Measurements from ENCODE around the gene CTXND2. TPM values are rescaled to one million over a fixed set of nuclear protein-coding genes. Genes with fewer than 3 reads are reported as not detected.
"Not testable (repeated sequence)": the region's sequence is repeated elsewhere in the genome, so short reads cannot be mapped to it uniquely, and the experiment has no call there.

Gene CTXND2
- total RNA-seq, 1 donor from 2014 or later = not detected

DNA sequence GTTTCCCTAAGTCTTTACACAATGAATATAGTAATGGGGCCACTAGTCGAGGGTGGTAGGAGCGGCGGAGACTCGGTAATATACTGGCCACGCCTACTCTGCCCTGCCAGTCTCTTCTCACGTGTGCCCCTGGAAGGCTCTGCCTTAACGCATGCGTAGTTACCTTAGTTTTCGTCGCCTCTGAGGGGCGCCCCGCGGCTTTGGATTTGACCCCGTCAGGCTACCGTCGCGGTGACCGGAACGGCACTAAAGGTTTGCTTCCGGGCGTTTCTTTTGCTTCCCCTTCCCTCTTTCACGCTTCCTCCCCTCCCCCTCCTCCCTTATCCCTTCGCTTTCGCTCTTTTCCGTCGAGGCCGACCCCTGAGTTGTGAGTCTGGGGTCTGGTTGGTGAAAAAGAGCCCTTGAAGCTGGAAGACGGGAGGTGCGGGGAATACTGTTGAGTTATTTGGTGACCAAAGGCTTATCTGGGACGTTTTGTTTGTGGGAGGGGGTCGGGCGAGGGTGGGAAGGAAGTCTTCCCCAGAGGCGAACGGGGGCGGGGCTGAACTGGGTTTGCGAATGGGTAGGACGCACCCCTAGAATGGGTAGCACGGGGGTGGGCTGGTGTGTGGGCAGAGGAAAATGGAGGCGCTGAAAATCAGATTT lies 39.3 kb downstream of the CTXND2 start, which contains the start of gene SETDB1:
TSS of gene SETDB1 (plus strand) at position 267 of the 645 bp plus-strand sequence. CDS start 1,352 bp downstream, outside the sequence.
- Histone ChIP-seq H3K36me3 (peaks cover 36% of the 10 kb centered on the region), H3K4me3 (peak within 1 kb of the TSS; percentile 86), H3K9me3 (replicated peaks) (peaks cover 5% of the 10 kb centered on the region), H3K4me1 (peaks cover 18% of the 10 kb centered on the region), H3K27ac (replicated peaks) (peak within 1 kb of the TSS; percentile 87), H3K27me3 (ENCODE audit: low read depth) (no peaks in the 10 kb centered on the region)
- intact Hi-C loops (cut with micrococcal nuclease) = no loop called here
- peak; percentile 94 for DNase-seq
- TF ChIP-seq, protein P1, sequence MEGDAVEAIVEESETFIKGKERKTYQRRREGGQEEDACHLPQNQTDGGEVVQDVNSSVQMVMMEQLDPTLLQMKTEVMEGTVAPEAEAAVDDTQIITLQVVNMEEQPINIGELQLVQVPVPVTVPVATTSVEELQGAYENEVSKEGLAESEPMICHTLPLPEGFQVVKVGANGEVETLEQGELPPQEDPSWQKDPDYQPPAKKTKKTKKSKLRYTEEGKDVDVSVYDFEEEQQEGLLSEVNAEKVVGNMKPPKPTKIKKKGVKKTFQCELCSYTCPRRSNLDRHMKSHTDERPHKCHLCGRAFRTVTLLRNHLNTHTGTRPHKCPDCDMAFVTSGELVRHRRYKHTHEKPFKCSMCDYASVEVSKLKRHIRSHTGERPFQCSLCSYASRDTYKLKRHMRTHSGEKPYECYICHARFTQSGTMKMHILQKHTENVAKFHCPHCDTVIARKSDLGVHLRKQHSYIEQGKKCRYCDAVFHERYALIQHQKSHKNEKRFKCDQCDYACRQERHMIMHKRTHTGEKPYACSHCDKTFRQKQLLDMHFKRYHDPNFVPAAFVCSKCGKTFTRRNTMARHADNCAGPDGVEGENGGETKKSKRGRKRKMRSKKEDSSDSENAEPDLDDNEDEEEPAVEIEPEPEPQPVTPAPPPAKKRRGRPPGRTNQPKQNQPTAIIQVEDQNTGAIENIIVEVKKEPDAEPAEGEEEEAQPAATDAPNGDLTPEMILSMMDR (IDR thresholded peaks at IDR 0.05; ENCODE audit: borderline replicate concordance) = no peak

DNA sequence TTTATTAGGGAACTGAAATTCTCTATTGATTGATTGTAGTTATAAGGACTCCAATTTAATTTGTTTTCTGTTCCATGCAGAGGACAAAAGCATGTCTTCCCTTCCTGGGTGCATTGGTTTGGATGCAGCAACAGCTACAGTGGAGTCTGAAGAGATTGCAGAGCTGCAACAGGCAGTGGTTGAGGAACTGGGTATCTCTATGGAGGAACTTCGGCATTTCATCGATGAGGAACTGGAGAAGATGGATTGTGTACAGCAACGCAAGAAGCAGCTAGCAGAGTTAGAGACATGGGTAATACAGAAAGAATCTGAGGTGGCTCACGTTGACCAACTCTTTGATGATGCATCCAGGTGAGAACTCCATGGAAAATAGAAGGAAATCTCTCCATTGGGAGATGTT lies 40.7 kb downstream of the CTXND2 start:
- Histone ChIP-seq H3K4me1 (peaks cover 18% of the 10 kb centered on the region), H3K9me3 (replicated peaks) (peaks cover 16% of the 10 kb centered on the region), H3K27ac (replicated peaks) (no peak overlapping the region), H3K36me3 (peaks cover 51% of the 10 kb centered on the region), H3K4me3 (peak overlapping the region; percentile 86), H3K27me3 (ENCODE audit: low read depth) (no peaks in the 10 kb centered on the region)
- intact Hi-C loops (cut with micrococcal nuclease) = no loop called here
- TF ChIP-seq, protein P1 (IDR thresholded peaks at IDR 0.05; ENCODE audit: borderline replicate concordance) = no peak
- DNase-seq = no peak

DNA sequence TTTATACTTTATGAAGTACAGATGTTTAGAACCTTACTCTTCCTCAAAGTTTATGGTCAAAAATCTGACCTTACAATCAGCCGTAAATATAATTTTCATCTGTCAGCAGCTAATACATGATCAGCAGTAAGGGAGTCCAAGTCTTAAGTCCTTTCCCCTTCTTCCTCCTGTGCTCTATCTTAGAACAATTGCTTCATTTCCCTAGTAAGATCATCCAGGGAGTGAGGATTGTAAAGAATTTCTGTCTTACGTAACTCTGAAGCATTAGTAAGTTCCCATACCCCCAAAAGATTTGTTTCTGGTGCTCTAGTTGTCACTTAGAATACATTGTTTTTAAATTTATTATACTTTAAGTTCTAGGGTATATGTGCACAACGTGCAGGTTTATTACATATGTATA lies 41.4 kb downstream of the CTXND2 start:
- H3K27me3 ChIP-seq (ENCODE audit: low read depth) = no peaks in the 10 kb centered on the region
- H3K4me1 ChIP-seq = peaks cover 18% of the 10 kb centered on the region
- H3K9me3 ChIP-seq (replicated peaks) = peaks cover 16% of the 10 kb centered on the region
- no peak overlapping the region for H3K27ac ChIP-seq (replicated peaks)
- H3K36me3 ChIP-seq = peaks cover 57% of the 10 kb centered on the region
- no peak overlapping the region for H3K4me3 ChIP-seq
- TF ChIP-seq, protein P1 (IDR thresholded peaks at IDR 0.05; ENCODE audit: borderline replicate concordance) = no peak
- intact Hi-C loops (cut with micrococcal nuclease) = no loop called here
- no peak for DNase-seq

DNA sequence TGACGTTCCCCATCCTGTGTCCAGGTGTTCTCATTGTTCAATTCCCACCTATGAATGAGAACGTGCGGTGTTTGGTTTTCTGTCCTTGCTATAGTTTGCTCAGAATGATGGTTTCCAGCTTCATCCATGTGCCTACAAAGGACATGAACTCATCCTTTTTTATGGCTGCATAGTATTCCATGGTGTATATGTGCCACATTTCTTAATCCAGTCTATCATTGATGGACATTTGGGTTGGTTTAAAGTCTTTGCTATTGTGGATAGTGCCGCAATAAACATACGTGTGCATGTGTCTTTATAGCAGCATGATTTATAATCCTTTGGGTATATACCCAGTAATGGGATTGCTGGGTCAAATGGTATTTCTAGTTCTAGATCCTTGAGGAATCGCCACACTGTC lies 41.8 kb downstream of the CTXND2 start:
- Histone ChIP-seq H3K4me1 (peaks cover 18% of the 10 kb centered on the region), H3K36me3 (peaks cover 62% of the 10 kb centered on the region), H3K9me3 (replicated peaks) (peaks cover 16% of the 10 kb centered on the region)
- intact Hi-C loops (cut with micrococcal nuclease); H3K4me3 ChIP-seq; DNase-seq; H3K27ac ChIP-seq (replicated peaks); H3K27me3 ChIP-seq (ENCODE audit: low read depth): not testable (repeated sequence)

DNA sequence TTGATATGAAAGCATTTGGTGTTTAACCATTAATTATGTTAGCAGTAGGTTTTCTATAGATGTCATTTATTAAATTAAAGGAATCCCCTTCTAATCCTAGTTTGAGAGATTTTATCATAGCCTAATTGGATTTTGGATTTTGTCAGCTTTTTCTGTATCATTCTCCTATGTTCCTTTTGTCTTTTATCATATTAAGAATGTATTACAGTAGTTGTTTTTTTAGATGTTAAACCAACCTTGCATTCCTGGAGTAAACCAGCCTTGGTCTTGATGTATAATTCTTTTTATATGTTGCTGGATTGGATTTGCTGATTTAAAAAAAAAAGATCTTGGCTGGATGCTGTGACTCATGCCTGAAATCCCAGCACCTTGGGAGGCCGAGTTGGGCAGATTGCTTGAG lies 44.8 kb downstream of the CTXND2 start:
- no peak for DNase-seq
- Histone ChIP-seq H3K9me3 (replicated peaks) (peaks cover 16% of the 10 kb centered on the region), H3K36me3 (peaks cover 90% of the 10 kb centered on the region), H3K4me3 (no peak overlapping the region), H3K27ac (replicated peaks) (no peak overlapping the region), H3K4me1 (peaks cover 12% of the 10 kb centered on the region), H3K27me3 (ENCODE audit: low read depth) (no peaks in the 10 kb centered on the region)
- intact Hi-C loops (cut with micrococcal nuclease) = no loop called here
- TF ChIP-seq, protein P1 (IDR thresholded peaks at IDR 0.05; ENCODE audit: borderline replicate concordance) = no peak

DNA sequence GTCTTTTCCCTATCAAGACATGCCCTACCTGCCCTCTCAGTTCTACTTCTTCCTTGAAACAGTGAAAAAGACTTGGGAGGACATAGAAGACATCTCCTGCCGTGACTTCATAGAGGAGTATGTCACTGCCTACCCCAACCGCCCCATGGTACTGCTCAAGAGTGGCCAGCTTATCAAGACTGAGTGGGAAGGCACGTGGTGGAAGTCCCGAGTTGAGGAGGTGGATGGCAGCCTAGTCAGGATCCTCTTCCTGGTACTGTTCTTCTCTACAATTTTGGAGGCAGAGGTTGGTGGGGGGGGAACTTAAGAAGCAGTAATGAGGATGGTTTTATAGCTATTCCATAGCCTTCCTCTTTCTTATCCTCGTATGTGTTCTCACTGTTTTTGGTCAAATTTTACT lies 57.9 kb downstream of the CTXND2 start:
- Histone ChIP-seq H3K9me3 (replicated peaks) (no peaks in the 10 kb centered on the region), H3K27me3 (ENCODE audit: low read depth) (no peaks in the 10 kb centered on the region), H3K36me3 (peaks cover 100% of the 10 kb centered on the region), H3K27ac (replicated peaks) (no peak overlapping the region), H3K4me1 (no peaks in the 10 kb centered on the region), H3K4me3 (no peak overlapping the region)
- TF ChIP-seq, protein P1 (IDR thresholded peaks at IDR 0.05; ENCODE audit: borderline replicate concordance) = no peak
- intact Hi-C loops (cut with micrococcal nuclease) = no loop called here
- no peak for DNase-seq
